Fibroblast of lung (primary cell): ENCODE measurements around the gene OMP. TPM values are rescaled to one million over a fixed set of nuclear protein-coding genes. Genes with fewer than 3 reads are reported as not detected.

Experiments used
- DNase-seq, 2 donors: peaks; one replicate each; pipeline versions ENCODE4 v3.0.0 to v3.0.0-alpha.2; 2010; ENCODE audit warnings: low read depth in 2 of 2
- H2AFZ ChIP-seq: 2 replicates; pipeline ENCODE4 v1.5.1; 2012; ENCODE audit warnings: low read length, control low read depth, inconsistent platforms
- H3K27ac ChIP-seq: 2 replicates; pipeline ENCODE4 v1.5.1; 2011; ENCODE audit warnings: low read length, control low read depth; ENCODE audit not compliant: insufficient read depth
- H3K27me3 ChIP-seq: 2 replicates; pipeline ENCODE4 v1.5.1; 2011; ENCODE audit warnings: mild to moderate bottlenecking, low read length; ENCODE audit not compliant: control insufficient read depth, insufficient read depth
- H3K36me3 ChIP-seq: 2 replicates; pipeline ENCODE4 v1.5.1; 2011; ENCODE audit warnings: low read length; ENCODE audit not compliant: control insufficient read depth, insufficient read depth
- H3K4me1 ChIP-seq: 2 replicates; pipeline ENCODE4 v1.5.1; 2011; ENCODE audit warnings: low read length; ENCODE audit not compliant: control insufficient read depth, insufficient read depth; ENCODE audit errors: extremely low read depth
- H3K4me2 ChIP-seq: 2 replicates; pipeline ENCODE4 v1.5.1; 2011; ENCODE audit warnings: low read length, control low read depth; ENCODE audit not compliant: insufficient read depth; ENCODE audit errors: extremely low read depth
- H3K4me3 ChIP-seq, 4 experiments: fragments of 200-600 bp in 1 of 4; sonication (generic) in 1 of 4; replicated peaks in 1 of 4; 2 replicates each; pipeline ENCODE4 v1.5.1; 2011 to 2016; ENCODE audit warnings: low read length in 4 of 4, low read depth in 3 of 4, mild to moderate bottlenecking in 3 of 4, control low read depth in 2 of 4, inconsistent platforms in 1 of 4, mixed read lengths in 1 of 4; ENCODE audit not compliant: insufficient read depth in 1 of 4; ENCODE audit errors: control extremely low read depth in 1 of 4
- H3K79me2 ChIP-seq: 2 replicates; pipeline ENCODE4 v1.5.1; 2012; ENCODE audit warnings: mild to moderate bottlenecking, low read length, inconsistent platforms; ENCODE audit not compliant: control insufficient read depth, insufficient read depth
- H3K9ac ChIP-seq: 2 replicates; pipeline ENCODE4 v1.5.1; 2011; ENCODE audit warnings: mild to moderate bottlenecking, low read length, control low read depth; ENCODE audit not compliant: insufficient read depth
- H3K9me3 ChIP-seq: 2 replicates; pipeline ENCODE4 v1.5.1; 2012; ENCODE audit warnings: low read depth, low read length; ENCODE audit not compliant: control insufficient read depth, insufficient read depth
- H4K20me1 ChIP-seq: 2 replicates; pipeline ENCODE4 v1.5.1; 2011; ENCODE audit warnings: low read length; ENCODE audit not compliant: control insufficient read depth, insufficient read depth; ENCODE audit errors: extremely low read depth
- EZH2 ChIP-seq: IDR thresholded peaks from 2 replicates; pipeline ENCODE4 v1.5.1; 2012; ENCODE audit warnings: low read length, control low read depth, mild to moderate bottlenecking; ENCODE audit errors: missing control alignments
- polyA plus RNA-seq, 2 donors: library from polyadenylated mRNA; depleted of rRNA in 1 of 2; stranded (reverse) in 1 of 2; unstranded in 1 of 2; fragments of >200 nt; gene quantifications; 2 replicates each; pipeline ENCODE4 v1.2.1, GENCODE V29; 2011 to 2012; ENCODE audit warnings: missing spikeins in 1 of 2
- total RNA-seq: library from RNA; depleted of rRNA; stranded (reverse); fragments of >200 nt; gene quantifications from 2 replicates; pipeline ENCODE4 v1.2.1, GENCODE V29; 2014
- TF ChIP-seq, protein P1 (sequence below), 2 donors: IDR thresholded peaks in 1 of 2; conservative IDR thresholded peaks in 1 of 2; 1 replicate in 1 of 2; 2 replicates in 1 of 2; pipeline ENCODE4 v1.5.1; 2011 to 2012; ENCODE audit warnings: low read length in 2 of 2, control low read depth in 1 of 2, inconsistent platforms in 1 of 2, low read depth in 1 of 2, mild to moderate bottlenecking in 1 of 2

OMP gene
- total and polyA plus RNA-seq, 2 donors (not counting 1 experiment from before 2014, with no cell fraction given) = 0.83 TPM; not detected in 1

DNA sequence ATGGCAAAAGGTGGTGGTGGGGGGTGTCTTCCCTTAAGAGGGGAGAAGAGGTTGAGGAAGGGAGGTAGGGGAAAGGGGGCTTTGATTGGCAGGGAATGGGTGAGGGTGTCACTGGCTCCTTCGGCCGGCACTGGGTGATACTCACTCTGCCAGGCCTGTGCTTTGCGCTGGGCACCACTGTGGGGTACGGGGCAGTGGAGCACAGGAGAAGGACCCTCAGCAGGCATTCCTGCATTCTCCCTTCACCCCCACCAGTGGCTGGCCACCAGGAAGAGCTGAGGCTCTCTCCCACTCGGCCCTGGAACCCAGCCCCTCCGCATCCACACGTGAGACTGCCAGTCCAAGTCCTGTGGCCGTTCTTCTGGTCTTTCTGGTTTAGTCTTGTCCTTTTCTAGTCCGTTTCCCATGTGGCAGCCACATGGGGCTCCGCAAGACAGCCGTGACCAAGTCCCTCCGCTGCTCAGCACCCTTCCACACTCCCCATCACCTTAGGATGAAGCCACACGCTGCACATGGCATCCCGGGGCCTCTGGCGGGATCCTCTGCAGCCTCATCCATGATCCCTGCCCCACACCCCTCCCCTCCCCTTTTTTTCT is 27.9 kb upstream of the OMP start:
- no peaks in the 10 kb centered on the region for H3K9me3 ChIP-seq
- no peak for DNase-seq
- H3K4me3 ChIP-seq = no peak overlapping the region
- H3K4me2 ChIP-seq = no peak overlapping the region
- H4K20me1 ChIP-seq = no peaks in the 10 kb centered on the region
- peak overlapping the region; percentile 65 for H3K9ac ChIP-seq
- no peaks in the 10 kb centered on the region for H3K27me3 ChIP-seq
- peaks cover 4% of the 10 kb centered on the region for H3K79me2 ChIP-seq
- H2AFZ ChIP-seq = no peak overlapping the region
- peaks cover 3% of the 10 kb centered on the region for H3K36me3 ChIP-seq
- peaks cover 29% of the 10 kb centered on the region for H3K4me1 ChIP-seq
- TF ChIP-seq, protein P1, sequence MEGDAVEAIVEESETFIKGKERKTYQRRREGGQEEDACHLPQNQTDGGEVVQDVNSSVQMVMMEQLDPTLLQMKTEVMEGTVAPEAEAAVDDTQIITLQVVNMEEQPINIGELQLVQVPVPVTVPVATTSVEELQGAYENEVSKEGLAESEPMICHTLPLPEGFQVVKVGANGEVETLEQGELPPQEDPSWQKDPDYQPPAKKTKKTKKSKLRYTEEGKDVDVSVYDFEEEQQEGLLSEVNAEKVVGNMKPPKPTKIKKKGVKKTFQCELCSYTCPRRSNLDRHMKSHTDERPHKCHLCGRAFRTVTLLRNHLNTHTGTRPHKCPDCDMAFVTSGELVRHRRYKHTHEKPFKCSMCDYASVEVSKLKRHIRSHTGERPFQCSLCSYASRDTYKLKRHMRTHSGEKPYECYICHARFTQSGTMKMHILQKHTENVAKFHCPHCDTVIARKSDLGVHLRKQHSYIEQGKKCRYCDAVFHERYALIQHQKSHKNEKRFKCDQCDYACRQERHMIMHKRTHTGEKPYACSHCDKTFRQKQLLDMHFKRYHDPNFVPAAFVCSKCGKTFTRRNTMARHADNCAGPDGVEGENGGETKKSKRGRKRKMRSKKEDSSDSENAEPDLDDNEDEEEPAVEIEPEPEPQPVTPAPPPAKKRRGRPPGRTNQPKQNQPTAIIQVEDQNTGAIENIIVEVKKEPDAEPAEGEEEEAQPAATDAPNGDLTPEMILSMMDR (conservative IDR thresholded peaks at IDR 0.05 in 1 of 2, IDR thresholded peaks at IDR 0.05 in 1 of 2; ENCODE audit: low read depth in 1 of 2, low read length in 2 of 2) = no peak
- TF ChIP-seq EZH2 = no peak
- H3K27ac ChIP-seq = peak overlapping the region; percentile 94

DNA sequence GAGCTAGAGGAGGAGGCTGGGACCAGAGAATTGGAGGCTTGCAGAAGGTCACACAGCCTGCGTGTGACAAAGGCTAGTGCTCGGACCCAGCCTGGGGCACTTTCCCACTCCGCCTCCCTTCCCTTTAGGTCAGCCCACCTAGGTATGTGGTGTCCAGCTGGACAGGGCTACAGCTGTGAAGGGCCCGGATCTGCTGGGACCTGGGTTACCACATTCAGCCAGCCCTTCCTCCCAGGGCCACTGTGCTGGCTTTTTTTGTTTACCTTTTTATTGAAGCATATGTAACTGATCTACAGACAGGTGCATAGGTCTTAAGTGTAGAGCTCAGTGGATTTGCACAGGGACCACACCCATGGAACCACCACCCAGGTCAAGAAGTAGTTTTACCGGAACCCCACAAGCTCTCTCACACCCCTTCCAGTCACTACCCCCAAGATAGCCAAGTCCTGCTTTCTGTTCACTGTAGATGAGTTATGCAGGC is 27.2 kb upstream of the OMP start:
- no peak overlapping the region for H3K9ac ChIP-seq
- H3K27ac ChIP-seq = no peak overlapping the region
- peaks cover 4% of the 10 kb centered on the region for H3K79me2 ChIP-seq

DNA sequence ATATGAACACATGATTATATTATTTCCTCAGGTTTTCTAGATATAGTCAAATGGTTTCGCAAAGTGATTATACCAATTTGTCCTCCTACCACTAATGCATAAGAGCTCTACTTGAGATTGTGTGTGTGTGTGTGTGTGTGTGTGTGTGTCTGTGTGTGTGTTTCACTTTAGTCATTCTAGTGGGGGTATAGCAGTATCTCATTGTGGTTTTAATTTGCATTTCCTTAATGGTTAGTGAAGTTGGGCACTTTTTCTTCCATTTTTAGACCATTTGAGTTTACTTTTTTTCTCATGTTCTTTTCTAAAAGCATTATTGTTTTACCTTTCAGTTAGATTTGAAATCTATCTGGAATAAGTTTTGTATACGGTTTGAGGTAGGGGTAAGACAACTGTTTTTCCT is 23.0 kb upstream of the OMP start:
- H3K4me3 ChIP-seq = no peak overlapping the region
- no peak overlapping the region for H3K9ac ChIP-seq
- no peak for DNase-seq
- no peak overlapping the region for H2AFZ ChIP-seq
- TF ChIP-seq, protein P1 (conservative IDR thresholded peaks at IDR 0.05 in 1 of 2, IDR thresholded peaks at IDR 0.05 in 1 of 2; ENCODE audit: low read depth in 1 of 2, low read length in 2 of 2) = no peak
- TF ChIP-seq EZH2 = no peak
- no peaks in the 10 kb centered on the region for H3K27me3 ChIP-seq
- peaks cover 2% of the 10 kb centered on the region for H3K36me3 ChIP-seq
- H4K20me1 ChIP-seq = no peaks in the 10 kb centered on the region
- peaks cover 13% of the 10 kb centered on the region for H3K4me1 ChIP-seq
- peaks cover 3% of the 10 kb centered on the region for H3K79me2 ChIP-seq
- H3K27ac ChIP-seq = no peak overlapping the region
- no peak overlapping the region for H3K4me2 ChIP-seq
- no peaks in the 10 kb centered on the region for H3K9me3 ChIP-seq

More for the DNA sequence above, 27.2 kb upstream of the OMP start:
- no peaks in the 10 kb centered on the region for H3K27me3 ChIP-seq
- no peaks in the 10 kb centered on the region for H3K9me3 ChIP-seq
- H2AFZ ChIP-seq = no peak overlapping the region
- H3K4me1 ChIP-seq = peaks cover 29% of the 10 kb centered on the region
- no peak overlapping the region for H3K4me3 ChIP-seq
- H4K20me1 ChIP-seq = no peaks in the 10 kb centered on the region
- peaks cover 3% of the 10 kb centered on the region for H3K36me3 ChIP-seq
- TF ChIP-seq EZH2 = no peak
- TF ChIP-seq, protein P1 (conservative IDR thresholded peaks at IDR 0.05 in 1 of 2, IDR thresholded peaks at IDR 0.05 in 1 of 2; ENCODE audit: low read depth in 1 of 2, low read length in 2 of 2) = no peak
- no peak for DNase-seq
- no peak overlapping the region for H3K4me2 ChIP-seq
